A549 (cell line): ENCODE results near the gene PLXNB2. TPM values are rescaled to one million over a fixed set of nuclear protein-coding genes. Genes with fewer than 3 reads are reported as not detected.

Experiments used
- ATAC-seq, 2 experiments: fragments of 200-7000 bp in 1 of 2; fragments of >200 bp in 1 of 2; cut with Nextera tagmentation in 1 of 2; cut with Tn5 transposase in 1 of 2; 3 replicates each; pipeline versions ENCODE4 v1.8.0 to v1.9.1; 2018 to 2020; ENCODE audit warnings: mild to moderate bottlenecking in 1 of 2, moderate library complexity in 1 of 2
- CTCF ChIA-PET: fragments of 300-600 bp; sonication (Branson Sonifier 250); formaldehyde crosslinking; extraction: SDS; loops from one replicate; lab custom pipeline; 2021; ENCODE audit warnings: antibody characterized with exemption, inconsistent platforms; lab: Yijun Ruan, JAX
- POLR2A ChIA-PET: fragments of 350-600 bp; formaldehyde crosslinking; extraction: SDS; loops from one replicate; lab custom pipeline; 2021; ENCODE audit warnings: antibody characterized with exemption, inconsistent platforms; lab: Yijun Ruan, JAX
- DNase-seq, 2 experiments: peaks; one replicate each; pipeline versions ENCODE4 v3.0.0 to v3.0.0-alpha.2; 2011 to 2016; ENCODE audit warnings: low read depth in 1 of 2, low spot score in 1 of 2
- FAIRE-seq: peaks from 2 replicates; lab custom pipeline; 2011; peaks lifted over from hg19 to GRCh38; lab: Jason Lieb, UNC
- H3K27ac ChIP-seq, 2 experiments: fragments of >200 bp; sonication (Bioruptor Twin); formaldehyde crosslinking; 3 replicates each; pipeline ENCODE4 v1.5.1; 2016 to 2017
- H3K4me1 ChIP-seq: fragments of >200 bp; sonication (Bioruptor Twin); formaldehyde crosslinking; 3 replicates; pipeline ENCODE4 v1.6.1; 2016
- H3K4me2 ChIP-seq: fragments of >200 bp; sonication (Bioruptor Twin); formaldehyde crosslinking; 3 replicates; pipeline ENCODE4 v1.6.1; 2016
- H3K4me3 ChIP-seq: fragments of >200 bp; sonication (Bioruptor Twin); formaldehyde crosslinking; 3 replicates; pipeline ENCODE4 v1.5.1; 2016
- H3K9me3 ChIP-seq: fragments of >200 bp; sonication (Bioruptor Twin); formaldehyde crosslinking; 3 replicates; pipeline ENCODE4 v1.6.1; 2016
- ESRRA ChIP-seq: fragments of 150-350 bp; IDR thresholded peaks from 2 replicates; pipeline ENCODE4 v1.6.1; 2014; ENCODE audit warnings: mild to moderate bottlenecking, low read length, borderline replicate concordance
- FOSL2 ChIP-seq, 2 experiments: fragments of 450-650 bp in 1 of 2; fragments of >200 bp in 1 of 2; sonication (Bioruptor Twin) in 1 of 2; formaldehyde crosslinking; IDR thresholded peaks; 2 replicates each; pipeline versions ENCODE4 v1.5.0 to v1.6.1; 2016 to 2020; ENCODE audit warnings: mild to moderate bottlenecking in 1 of 2, moderate library complexity in 1 of 2
- FOXS1 ChIP-seq: fragments of 250-450 bp; sonication (Bioruptor Pico); IDR thresholded peaks from 2 replicates; pipeline ENCODE4 v1.5.0; 2020; ENCODE audit warnings: mild to moderate bottlenecking, moderate library complexity
- HOXB13 ChIP-seq: fragments of 250-450 bp; sonication (Bioruptor Pico); IDR thresholded peaks from 2 replicates; pipeline ENCODE4 v1.5.0; 2020; ENCODE audit warnings: low read depth, mild to moderate bottlenecking, moderate library complexity
- KDM5A ChIP-seq: fragments of 200-600 bp; sonication (generic); IDR thresholded peaks from 2 replicates; pipeline ENCODE4 v1.6.1; 2016; ENCODE audit warnings: antibody characterized with exemption, mild to moderate bottlenecking
- MAFK ChIP-seq: fragments of 450-650 bp; IDR thresholded peaks from 2 replicates; pipeline ENCODE4 v1.6.1; 2014; ENCODE audit not compliant: partially characterized antibody
- MAZ ChIP-seq: fragments of 150-350 bp; IDR thresholded peaks from 2 replicates; pipeline ENCODE4 v1.6.1; 2014; ENCODE audit warnings: antibody characterized with exemption, low read depth, low read length, borderline replicate concordance
- NFE2L2 ChIP-seq: fragments of 150-350 bp; conservative IDR thresholded peaks from 2 replicates; pipeline ENCODE4 v1.6.1; 2014; ENCODE audit warnings: low read length
- NR3C1 ChIP-seq: fragments of >200 bp; sonication (Bioruptor Twin); formaldehyde crosslinking; IDR thresholded peaks from 3 replicates; pipeline ENCODE4 v1.6.1; 2017
- PBX3 ChIP-seq: IDR thresholded peaks from 2 replicates; pipeline ENCODE4 v1.6.1; 2012
- RAD21 ChIP-seq, 2 experiments: fragments of >200 bp in 1 of 2; sonication (Bioruptor Twin) in 1 of 2; formaldehyde crosslinking in 1 of 2; IDR thresholded peaks in 1 of 2; conservative IDR thresholded peaks in 1 of 2; 2 replicates in 1 of 2; 3 replicates in 1 of 2; pipeline ENCODE4 v1.6.1; 2012 to 2018; ENCODE audit warnings: inconsistent platforms in 1 of 2
- RCOR1 ChIP-seq: fragments of 150-350 bp; IDR thresholded peaks from 2 replicates; pipeline ENCODE4 v1.6.1; 2014; ENCODE audit warnings: antibody characterized with exemption, low read length, low read depth
- RNF2 ChIP-seq: fragments of 200-600 bp; sonication (generic); IDR thresholded peaks from 2 replicates; pipeline ENCODE4 v1.6.1; 2016; ENCODE audit warnings: low read depth, mild to moderate bottlenecking, antibody characterized with exemption, moderate library complexity, borderline replicate concordance
- SMC3 ChIP-seq: fragments of >200 bp; sonication (Bioruptor Twin); formaldehyde crosslinking; IDR thresholded peaks from 3 replicates; pipeline ENCODE4 v1.6.1; 2018; ENCODE audit warnings: inconsistent platforms
- USF2 ChIP-seq: fragments of 450-650 bp; IDR thresholded peaks from 2 replicates; pipeline ENCODE4 v1.6.1; 2014; ENCODE audit warnings: antibody characterized with exemption
- ZC3H11A ChIP-seq: fragments of 450-650 bp; IDR thresholded peaks from 2 replicates; pipeline ENCODE4 v1.6.1; 2014; ENCODE audit warnings: antibody characterized with exemption, mild to moderate bottlenecking
- WGBS: methylation state at CpG from one replicate; pipeline ENCODE4 v1.1.6; 2017; ENCODE audit errors: missing lambda C conversion rate; 5-methylcytosine and 5-hydroxymethylcytosine counted together
- polyA plus RNA-seq, 4 experiments: library from polyadenylated mRNA; depleted of rRNA in 3 of 4; stranded (reverse); fragments of >200 nt; fragmentation: RNase III in 1 of 4; extraction: RNeasy Plus Mini Kit Qiagen cat#74134 plus additional on column Dnase treatment in 1 of 4; gene quantifications; 2 replicates in 3 of 4; 3 replicates in 1 of 4; pipeline ENCODE4 v1.2.3, GENCODE V29; 2011 to 2017
- TF ChIP-seq, protein P1 (sequence below): fragments of >200 bp; sonication (Bioruptor Twin); formaldehyde crosslinking; IDR thresholded peaks from 3 replicates; pipeline ENCODE4 v1.5.1; 2016

The PLXNB2 gene
- polyA plus RNA-seq, 2 of the 4 experiments (the other 2 are of a cell fraction) = 24.6 to 64.4 TPM

- TF ChIP-seq ESRRA (no peak), HOXB13 (CRISPR knock-in tag) (no peak), MAFK (no peak)
- FAIRE-seq (no peak), ATAC-seq (no peak), DNase-seq (no peak)
- Histone ChIP-seq H3K27ac (no peak overlapping the region), H3K4me1 (0 out of 3 replicates have a peak, but pooled peaks cover 3% of the 10 kb centered on the region), H3K4me3 (no peak overlapping the region), H3K4me2 (no peak overlapping the region), H3K9me3 (no peaks in the 10 kb centered on the region)
- CTCF ChIA-PET = interaction anchor here (0.7 to 3.2 kb wide), 6 partner anchors 8 to 64 kb away, joined by 3 to 19 read pairs (median 3); partner anchors contain the start of gene DENND6B
- POLR2A ChIA-PET = no interaction called here
- 93% methylated on average over 8 of the region's 45 CpGs for WGBS
Measured at GRCh38 chr22:50316114-50317065, 8.9 kb upstream of the PLXNB2 start.

DNA sequence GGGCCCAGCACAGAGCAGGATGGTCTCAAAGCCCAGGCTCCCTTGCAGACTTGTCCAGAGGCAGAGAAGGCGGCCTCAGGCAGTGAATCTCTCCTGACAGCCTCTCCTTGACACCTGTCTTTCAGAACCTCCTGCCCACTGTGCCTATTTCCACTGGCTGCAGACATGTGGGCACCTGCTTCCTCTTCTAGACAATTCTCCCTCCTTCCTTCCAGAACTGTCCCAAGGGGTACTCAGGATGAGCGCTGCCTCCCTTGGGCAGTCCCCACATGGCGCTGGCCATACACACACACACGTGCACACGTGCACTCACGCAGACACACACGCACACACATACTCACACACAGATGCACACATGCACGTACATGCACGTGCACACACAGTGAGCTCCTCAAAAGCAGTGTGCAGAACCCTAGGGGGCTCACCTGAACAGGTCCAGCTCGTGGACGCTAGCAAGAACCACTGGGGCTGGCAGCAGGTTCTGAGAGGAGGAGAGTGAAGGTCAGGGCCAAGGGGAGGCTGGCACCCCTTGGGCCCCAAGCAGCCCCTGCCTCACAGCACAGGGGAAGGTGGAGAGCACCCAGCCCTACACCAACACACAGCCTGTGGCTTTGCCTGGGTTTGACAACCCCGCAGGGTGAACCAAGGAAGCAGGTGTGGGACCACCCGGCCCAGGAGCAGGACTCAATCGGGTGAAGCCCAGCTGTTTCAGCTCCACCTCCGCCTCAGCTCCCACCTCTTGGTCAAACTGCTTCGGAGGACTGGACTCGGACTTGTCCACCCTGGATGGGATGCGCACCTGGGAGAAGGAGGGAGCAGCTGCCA, 8.1 kb upstream of the PLXNB2 start:
- Histone ChIP-seq H3K4me1 (0 out of 3 replicates have a peak, but pooled peaks cover 3% of the 10 kb centered on the region), H3K9me3 (no peaks in the 10 kb centered on the region), H3K4me3 (no peak overlapping the region), H3K27ac (no peak overlapping the region), H3K4me2 (no peak overlapping the region)
- FAIRE-seq (no peak), DNase-seq (no peak), ATAC-seq (no peak)
- TF ChIP-seq NFE2L2 (no peak), USF2 (no peak), RNF2 (no peak), SMC3 (no peak), ZC3H11A (no peak), PBX3 (no peak), NR3C1 (no peak), ESRRA (no peak), FOSL2 (IDR thresholded peaks at IDR 0.05) (no peak), FOSL2 (CRISPR knock-in tag; IDR thresholded peaks at IDR 0.05) (no peak), RAD21 (conservative IDR thresholded peaks at IDR 0.05 in 1 of 2, IDR thresholded peaks at IDR 0.05 in 1 of 2) (no peak), RCOR1 (no peak), KDM5A (no peak), MAZ (no peak), FOXS1 (CRISPR knock-in tag) (no peak)
- TF ChIP-seq, protein P1, sequence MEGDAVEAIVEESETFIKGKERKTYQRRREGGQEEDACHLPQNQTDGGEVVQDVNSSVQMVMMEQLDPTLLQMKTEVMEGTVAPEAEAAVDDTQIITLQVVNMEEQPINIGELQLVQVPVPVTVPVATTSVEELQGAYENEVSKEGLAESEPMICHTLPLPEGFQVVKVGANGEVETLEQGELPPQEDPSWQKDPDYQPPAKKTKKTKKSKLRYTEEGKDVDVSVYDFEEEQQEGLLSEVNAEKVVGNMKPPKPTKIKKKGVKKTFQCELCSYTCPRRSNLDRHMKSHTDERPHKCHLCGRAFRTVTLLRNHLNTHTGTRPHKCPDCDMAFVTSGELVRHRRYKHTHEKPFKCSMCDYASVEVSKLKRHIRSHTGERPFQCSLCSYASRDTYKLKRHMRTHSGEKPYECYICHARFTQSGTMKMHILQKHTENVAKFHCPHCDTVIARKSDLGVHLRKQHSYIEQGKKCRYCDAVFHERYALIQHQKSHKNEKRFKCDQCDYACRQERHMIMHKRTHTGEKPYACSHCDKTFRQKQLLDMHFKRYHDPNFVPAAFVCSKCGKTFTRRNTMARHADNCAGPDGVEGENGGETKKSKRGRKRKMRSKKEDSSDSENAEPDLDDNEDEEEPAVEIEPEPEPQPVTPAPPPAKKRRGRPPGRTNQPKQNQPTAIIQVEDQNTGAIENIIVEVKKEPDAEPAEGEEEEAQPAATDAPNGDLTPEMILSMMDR = no peak
- POLR2A ChIA-PET = no interaction called here
- CTCF ChIA-PET = interaction anchor here (0.7 to 3.2 kb wide), 7 partner anchors 8 to 63 kb away, joined by 3 to 19 read pairs (median 3); partner anchors contain the start of gene DENND6B
- 87% methylated on average over 8 of the region's 18 CpGs for WGBS
